Measurements from ENCODE around the gene OLR1. TPM values are rescaled to one million over a fixed set of nuclear protein-coding genes. Genes with fewer than 3 reads are reported as not detected.

The OLR1 gene
- total RNA-seq, 4 donors from 2014 or later: 0.33 to 2.4 (median 0.87) TPM

- no peaks in the 10 kb centered on the region for H3K36me3 ChIP-seq
- 0% methylated on average over 1 of the region's 1 CpG for whole genome bisulfite sequencing, 2 donors
- H3K27ac ChIP-seq: no peak overlapping the region
- no peak overlapping the region for H3K4me3 ChIP-seq (replicated peaks in 1 of 3)
- no peaks in the 10 kb centered on the region for H3K4me1 ChIP-seq
- TF ChIP-seq CTCF (IDR thresholded peaks at IDR 0.05) (no peak), POLR2A (IDR thresholded peaks at IDR 0.05) (no peak)
- DNase-seq: no peak
- H3K27me3 ChIP-seq: no peaks in the 10 kb centered on the region
- intact Hi-C loops (cut with DNase I): no loop called here
- no peaks in the 10 kb centered on the region for H3K9me3 ChIP-seq
Measured at GRCh38 chr12:10165421-10165820, 6.5 kb downstream of the OLR1 start.

GRCh38 chr12:10163084-10163483, 8.8 kb downstream of the OLR1 start:
- no peaks in the 10 kb centered on the region for H3K9me3 ChIP-seq
- H3K36me3 ChIP-seq: no peaks in the 10 kb centered on the region
- 79 to 83% methylated on average over 3 of the region's 3 CpGs for WGBS, 2 donors
- no peak for TF ChIP-seq CTCF (IDR thresholded peaks at IDR 0.05)
- no peak for TF ChIP-seq POLR2A (IDR thresholded peaks at IDR 0.05)
- DNase-seq: no peak
- no peak overlapping the region for H3K4me3 ChIP-seq (replicated peaks in 1 of 3)
- H3K27me3 ChIP-seq: no peaks in the 10 kb centered on the region
- H3K4me1 ChIP-seq: no peaks in the 10 kb centered on the region
- intact Hi-C loops (cut with DNase I): no loop called here
- H3K27ac ChIP-seq: no peak overlapping the region

- TF ChIP-seq CTCF (IDR thresholded peaks at IDR 0.05) (no peak), POLR2A (IDR thresholded peaks at IDR 0.05) (no peak)
- Histone ChIP-seq H3K4me3 (replicated peaks in 1 of 3) (no peak overlapping the region), H3K9me3 (no peaks in the 10 kb centered on the region), H3K36me3 (no peaks in the 10 kb centered on the region), H3K4me1 (no peaks in the 10 kb centered on the region), H3K27ac (no peak overlapping the region), H3K27me3 (no peaks in the 10 kb centered on the region)
- intact Hi-C loops (cut with DNase I): no loop called here
- DNase-seq: no peak
- 68 to 69% methylated on average over 7 of the region's 7 CpGs for WGBS, 2 donors
Measured at GRCh38 chr12:10160617-10161385, 11.1 kb downstream of the OLR1 start.

GRCh38 chr12:10159280-10159679, 12.7 kb downstream of the OLR1 start:
- no peak overlapping the region for H3K27ac ChIP-seq
- intact Hi-C loops (cut with DNase I): no loop called here
- H3K27me3 ChIP-seq: no peaks in the 10 kb centered on the region
- TF ChIP-seq CTCF (IDR thresholded peaks at IDR 0.05) (no peak), POLR2A (IDR thresholded peaks at IDR 0.05) (no peak)
- no peak for DNase-seq
- no peaks in the 10 kb centered on the region for H3K36me3 ChIP-seq
- H3K4me3 ChIP-seq (replicated peaks in 1 of 3): no peak overlapping the region
- no peaks in the 10 kb centered on the region for H3K9me3 ChIP-seq
- WGBS, 2 donors: 56 to 68% methylated on average over 3 of the region's 3 CpGs
- H3K4me1 ChIP-seq: no peaks in the 10 kb centered on the region

- Histone ChIP-seq H3K4me1 (peaks cover 5 to 6% of the 10 kb centered on the region in 2 donors), H3K4me3 (replicated peaks in 1 of 3) (no peak overlapping the region), H3K9me3 (no peaks in the 10 kb centered on the region), H3K27ac (no peak overlapping the region), H3K27me3 (no peaks in the 10 kb centered on the region), H3K36me3 (no peaks in the 10 kb centered on the region)
- no peak for DNase-seq
- no peak for TF ChIP-seq CTCF (IDR thresholded peaks at IDR 0.05)
- no peak for TF ChIP-seq POLR2A (IDR thresholded peaks at IDR 0.05)
- WGBS, 2 donors: 91 to 94% methylated on average over 2 of the region's 2 CpGs
- intact Hi-C loops (cut with DNase I): no loop called here
Measured at GRCh38 chr12:10158406-10158805, 13.5 kb downstream of the OLR1 start.
